HEK293 (cell line): ENCODE data around the gene ZNF8.

ENCODE experiments used
- CTCF ChIA-PET: fragments of 350-600 bp; formaldehyde crosslinking; extraction: SDS; loops from one replicate; lab custom pipeline; 2021; ENCODE audit warnings: antibody characterized with exemption; lab: Yijun Ruan, JAX
- POLR2A ChIA-PET: fragments of 300-600 bp; formaldehyde crosslinking; extraction: SDS; loops from one replicate; lab custom pipeline; 2020; ENCODE audit warnings: antibody characterized with exemption, inconsistent platforms; lab: Yijun Ruan, JAX
- H3K27ac ChIP-seq: fragments of 200-500 bp; sonication (Bioruptor generic); 2 replicates; pipeline ENCODE4 v1.5.1; 2014; ENCODE audit warnings: low read depth, low read length, control low read depth, inconsistent platforms; ENCODE audit errors: extremely low read depth
- H3K36me3 ChIP-seq, 2 experiments: fragments of 200-500 bp in 1 of 2; sonication (Bioruptor generic) in 1 of 2; 1 replicate in 1 of 2; 2 replicates in 1 of 2; pipeline ENCODE4 v1.5.1; 2014 to 2017; ENCODE audit warnings: inconsistent platforms in 2 of 2, low read length in 2 of 2; ENCODE audit not compliant: control insufficient read depth in 2 of 2, insufficient read depth in 1 of 2
- H3K4me1 ChIP-seq: fragments of 200-500 bp; sonication (Bioruptor generic); 2 replicates; pipeline ENCODE4 v1.5.1; 2014; ENCODE audit warnings: mild to moderate bottlenecking, low read length, inconsistent platforms; ENCODE audit not compliant: control insufficient read depth, insufficient read depth
- H3K4me3 ChIP-seq: 2 replicates; pipeline ENCODE4 v1.5.1; 2011; ENCODE audit warnings: low read depth, mild to moderate bottlenecking, control low read depth, low read length, moderate library complexity
- H3K9me3 ChIP-seq: fragments of 200-500 bp; sonication (Bioruptor generic); 2 replicates; pipeline ENCODE4 v1.5.1; 2014; ENCODE audit warnings: low read depth, low read length, inconsistent platforms; ENCODE audit not compliant: control insufficient read depth, insufficient read depth
- ZBTB11 ChIP-seq: fragments of 450-650 bp; formaldehyde crosslinking; conservative IDR thresholded peaks from 2 replicates; pipeline ENCODE4 v1.5.1; 2016; ENCODE audit warnings: low read depth, missing biosample characterization, missing genetic modification characterization
- ZBTB20 ChIP-seq: fragments of 450-650 bp; formaldehyde crosslinking; IDR thresholded peaks from 2 replicates; pipeline ENCODE4 v1.5.1; 2016; ENCODE audit warnings: missing biosample characterization, missing genetic modification characterization
- ZBTB21 ChIP-seq: fragments of 450-650 bp; formaldehyde crosslinking; IDR thresholded peaks from 2 replicates; pipeline ENCODE4 v1.5.1; 2017; ENCODE audit warnings: missing biosample characterization, missing genetic modification characterization
- ZBTB49 ChIP-seq: fragments of 450-650 bp; formaldehyde crosslinking; IDR thresholded peaks from 2 replicates; pipeline ENCODE4 v1.5.1; 2016; ENCODE audit warnings: missing biosample characterization, missing genetic modification characterization, low read depth
- ZNF133 ChIP-seq: fragments of 450-650 bp; formaldehyde crosslinking; IDR thresholded peaks from 2 replicates; pipeline ENCODE4 v1.5.1; 2016; ENCODE audit warnings: missing biosample characterization, missing genetic modification characterization
- ZNF174 ChIP-seq: fragments of 450-650 bp; formaldehyde crosslinking; IDR thresholded peaks from 2 replicates; pipeline ENCODE4 v1.5.0; 2017; ENCODE audit warnings: missing biosample characterization, mild to moderate bottlenecking, missing genetic modification characterization
- ZNF521 ChIP-seq: fragments of 450-650 bp; formaldehyde crosslinking; IDR thresholded peaks from 2 replicates; pipeline ENCODE4 v1.5.1; 2017; ENCODE audit warnings: missing biosample characterization, mild to moderate bottlenecking, missing genetic modification characterization
- ZNF549 ChIP-seq: fragments of 450-650 bp; IDR thresholded peaks from 2 replicates; pipeline ENCODE4 v1.5.1; 2018; ENCODE audit warnings: missing biosample characterization, missing genetic modification characterization, mild to moderate bottlenecking, inconsistent platforms, moderate library complexity
- ZNF560 ChIP-seq: fragments of 450-650 bp; formaldehyde crosslinking; IDR thresholded peaks from 2 replicates; pipeline ENCODE4 v1.5.1; 2017; ENCODE audit warnings: missing biosample characterization, missing genetic modification characterization, borderline replicate concordance
- ZNF610 ChIP-seq: fragments of 450-650 bp; formaldehyde crosslinking; IDR thresholded peaks from 2 replicates; pipeline ENCODE4 v1.5.1; 2016; ENCODE audit warnings: missing biosample characterization, missing genetic modification characterization, borderline replicate concordance
- ZNF621 ChIP-seq: fragments of 450-650 bp; formaldehyde crosslinking; IDR thresholded peaks from 2 replicates; pipeline ENCODE4 v1.5.1; 2017; ENCODE audit warnings: missing biosample characterization, missing genetic modification characterization
- ZNF624 ChIP-seq: fragments of 450-650 bp; formaldehyde crosslinking; IDR thresholded peaks from 2 replicates; pipeline ENCODE4 v1.5.1; 2017; ENCODE audit warnings: missing biosample characterization, missing genetic modification characterization
- ZNF658 ChIP-seq: fragments of 450-650 bp; formaldehyde crosslinking; IDR thresholded peaks from 2 replicates; pipeline ENCODE4; 2016; ENCODE audit warnings: missing biosample characterization, missing genetic modification characterization
- TF ChIP-seq, protein P1 (sequence below): fragments of 450-650 bp; formaldehyde crosslinking; IDR thresholded peaks from 2 replicates; pipeline ENCODE4 v1.5.1; 2016; ENCODE audit warnings: missing biosample characterization, missing genetic modification characterization
- TF ChIP-seq, protein P2 (sequence below): fragments of 450-650 bp; formaldehyde crosslinking; IDR thresholded peaks from 2 replicates; pipeline ENCODE4 v1.5.1; 2016; ENCODE audit warnings: missing biosample characterization, missing genetic modification characterization
- TF ChIP-seq, protein P3 (sequence below): fragments of 450-650 bp; IDR thresholded peaks from 2 replicates; pipeline ENCODE4 v1.5.1; 2018; ENCODE audit warnings: missing biosample characterization, mild to moderate bottlenecking, missing genetic modification characterization
- TF ChIP-seq, protein P4 (sequence below): fragments of 450-650 bp; formaldehyde crosslinking; IDR thresholded peaks from 2 replicates; pipeline ENCODE4 v1.5.1; 2016; ENCODE audit warnings: missing biosample characterization, missing genetic modification characterization
- TF ChIP-seq, protein P5 (sequence below): fragments of 450-650 bp; formaldehyde crosslinking; IDR thresholded peaks from 2 replicates; pipeline ENCODE4 v1.5.1; 2016; ENCODE audit warnings: missing biosample characterization, missing genetic modification characterization

The ZNF8 gene

DNA sequence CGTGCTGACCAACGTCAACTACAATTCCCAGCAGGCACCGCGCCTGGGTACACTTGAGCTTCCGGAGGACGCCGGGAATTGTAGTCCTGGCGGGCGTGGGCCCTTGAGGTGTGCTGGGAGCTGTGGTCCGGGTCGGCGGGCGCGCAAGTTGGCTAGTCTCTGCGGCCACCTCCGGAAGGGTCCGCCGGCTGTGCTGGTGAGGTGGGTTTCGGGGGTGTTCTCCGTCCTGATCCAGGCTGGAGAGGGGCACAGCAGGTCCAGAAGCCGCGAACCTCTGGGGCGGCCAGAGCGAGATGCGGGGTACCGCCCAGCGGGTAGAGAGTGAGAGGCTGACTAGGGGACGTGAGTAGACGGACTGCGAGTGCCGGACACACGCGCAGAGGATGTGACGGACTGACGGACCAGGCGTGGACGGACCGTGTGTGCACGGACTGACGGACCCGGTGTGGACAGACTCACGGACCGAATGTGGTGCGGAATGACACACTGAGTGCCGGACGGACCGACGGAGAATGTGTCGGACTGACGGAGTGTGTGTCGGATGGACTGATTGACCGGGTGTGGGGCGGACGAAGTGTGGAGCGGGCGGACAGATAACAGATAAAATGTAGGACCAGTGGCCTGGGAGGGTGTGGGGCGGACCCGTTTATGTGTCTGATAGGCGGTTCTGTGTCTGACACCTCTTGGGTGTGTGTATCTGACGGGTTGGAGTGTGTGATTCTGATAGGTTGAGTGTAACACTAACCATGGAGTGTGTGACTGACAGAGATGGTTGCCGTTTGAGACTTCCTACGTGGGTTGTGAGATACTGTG lies 48.4 kb downstream of the ZNF8 start, which contains the start of gene ZSCAN22 (continued):
- TF ChIP-seq, protein P1, sequence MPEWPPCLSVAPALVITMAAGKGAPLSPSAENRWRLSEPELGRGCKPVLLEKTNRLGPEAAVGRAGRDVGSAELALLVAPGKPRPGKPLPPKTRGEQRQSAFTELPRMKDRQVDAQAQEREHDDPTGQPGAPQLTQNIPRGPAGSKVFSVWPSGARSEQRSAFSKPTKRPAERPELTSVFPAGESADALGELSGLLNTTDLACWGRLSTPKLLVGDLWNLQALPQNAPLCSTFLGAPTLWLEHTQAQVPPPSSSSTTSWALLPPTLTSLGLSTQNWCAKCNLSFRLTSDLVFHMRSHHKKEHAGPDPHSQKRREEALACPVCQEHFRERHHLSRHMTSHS: no peak
- TF ChIP-seq ZBTB20 (peak; percentile 93), ZNF610 (tag by site-specific recombination) (peak; percentile 83), ZNF521 (tag by site-specific recombination) (no peak), ZNF560 (no peak), ZNF549 (tag by site-specific recombination) (no peak), ZNF624 (no peak), ZNF621 (tag by site-specific recombination) (no peak), ZNF658 (tag by site-specific recombination) (no peak), ZBTB49 (tag by site-specific recombination) (peak; percentile 57; the same call in 1 of the 2 replicates)
- TF ChIP-seq, protein P2, sequence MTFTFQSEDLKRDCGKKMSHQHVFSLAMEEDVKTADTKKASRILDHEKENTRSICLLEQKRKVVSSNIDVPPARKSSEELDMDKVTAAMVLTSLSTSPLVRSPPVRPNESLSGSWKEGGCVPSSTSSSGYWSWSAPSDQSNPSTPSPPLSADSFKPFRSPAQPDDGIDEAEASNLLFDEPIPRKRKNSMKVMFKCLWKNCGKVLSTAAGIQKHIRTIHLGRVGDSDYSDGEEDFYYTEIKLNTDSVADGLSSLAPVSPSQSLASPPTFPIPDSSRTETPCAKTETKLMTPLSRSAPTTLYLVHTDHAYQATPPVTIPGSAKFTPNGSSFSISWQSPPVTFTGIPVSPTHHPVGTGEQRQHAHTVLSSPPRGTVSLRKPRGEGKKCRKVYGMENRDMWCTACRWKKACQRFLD: no peak
- TF ChIP-seq, protein P3, sequence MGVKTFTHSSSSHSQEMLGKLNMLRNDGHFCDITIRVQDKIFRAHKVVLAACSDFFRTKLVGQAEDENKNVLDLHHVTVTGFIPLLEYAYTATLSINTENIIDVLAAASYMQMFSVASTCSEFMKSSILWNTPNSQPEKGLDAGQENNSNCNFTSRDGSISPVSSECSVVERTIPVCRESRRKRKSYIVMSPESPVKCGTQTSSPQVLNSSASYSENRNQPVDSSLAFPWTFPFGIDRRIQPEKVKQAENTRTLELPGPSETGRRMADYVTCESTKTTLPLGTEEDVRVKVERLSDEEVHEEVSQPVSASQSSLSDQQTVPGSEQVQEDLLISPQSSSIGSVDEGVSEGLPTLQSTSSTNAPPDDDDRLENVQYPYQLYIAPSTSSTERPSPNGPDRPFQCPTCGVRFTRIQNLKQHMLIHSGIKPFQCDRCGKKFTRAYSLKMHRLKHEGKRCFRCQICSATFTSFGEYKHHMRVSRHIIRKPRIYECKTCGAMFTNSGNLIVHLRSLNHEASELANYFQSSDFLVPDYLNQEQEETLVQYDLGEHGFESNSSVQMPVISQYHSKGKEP: no peak

- CTCF ChIA-PET: interaction anchor here (0.6 to 1.7 kb wide), 4 partner anchors 12 to 848 kb away, joined by 3 to 6 read pairs (median 4); partner anchors contain the start of gene ZBTB45
- POLR2A ChIA-PET: interaction anchor here (1.1 to 1.4 kb wide), 3 partner anchors 34 to 146 kb away, joined by 3 to 6 read pairs (median 4); partner anchors contain the start of genes ZNF274, ZNF497 and ZNF8
These were observed 50.2 kb downstream of the ZNF8 start for GRCh38 chr19:58328999-58329398.

More at GRCh38 chr19:58328999-58329398, 50.2 kb downstream of the ZNF8 start:
- Histone ChIP-seq H3K4me3 (no peak overlapping the region), H3K4me1 (peaks cover 3% of the 10 kb centered on the region; the same call in 1 of the 2 replicates), H3K36me3 (no peaks in the 10 kb centered on the region; a peak in 1 of 3 replicates), H3K9me3 (no peaks in the 10 kb centered on the region), H3K27ac (no peak overlapping the region)
- no peak for TF ChIP-seq ZBTB21 (tag by site-specific recombination)
- TF ChIP-seq ZNF174 (tag by site-specific recombination): no peak
- TF ChIP-seq, protein P4, sequence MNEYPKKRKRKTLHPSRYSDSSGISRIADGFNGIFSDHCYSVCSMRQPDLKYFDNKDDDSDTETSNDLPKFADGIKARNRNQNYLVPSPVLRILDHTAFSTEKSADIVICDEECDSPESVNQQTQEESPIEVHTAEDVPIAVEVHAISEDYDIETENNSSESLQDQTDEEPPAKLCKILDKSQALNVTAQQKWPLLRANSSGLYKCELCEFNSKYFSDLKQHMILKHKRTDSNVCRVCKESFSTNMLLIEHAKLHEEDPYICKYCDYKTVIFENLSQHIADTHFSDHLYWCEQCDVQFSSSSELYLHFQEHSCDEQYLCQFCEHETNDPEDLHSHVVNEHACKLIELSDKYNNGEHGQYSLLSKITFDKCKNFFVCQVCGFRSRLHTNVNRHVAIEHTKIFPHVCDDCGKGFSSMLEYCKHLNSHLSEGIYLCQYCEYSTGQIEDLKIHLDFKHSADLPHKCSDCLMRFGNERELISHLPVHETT (tag by site-specific recombination): no peak
- TF ChIP-seq ZNF133: no peak
- TF ChIP-seq, protein P5, sequence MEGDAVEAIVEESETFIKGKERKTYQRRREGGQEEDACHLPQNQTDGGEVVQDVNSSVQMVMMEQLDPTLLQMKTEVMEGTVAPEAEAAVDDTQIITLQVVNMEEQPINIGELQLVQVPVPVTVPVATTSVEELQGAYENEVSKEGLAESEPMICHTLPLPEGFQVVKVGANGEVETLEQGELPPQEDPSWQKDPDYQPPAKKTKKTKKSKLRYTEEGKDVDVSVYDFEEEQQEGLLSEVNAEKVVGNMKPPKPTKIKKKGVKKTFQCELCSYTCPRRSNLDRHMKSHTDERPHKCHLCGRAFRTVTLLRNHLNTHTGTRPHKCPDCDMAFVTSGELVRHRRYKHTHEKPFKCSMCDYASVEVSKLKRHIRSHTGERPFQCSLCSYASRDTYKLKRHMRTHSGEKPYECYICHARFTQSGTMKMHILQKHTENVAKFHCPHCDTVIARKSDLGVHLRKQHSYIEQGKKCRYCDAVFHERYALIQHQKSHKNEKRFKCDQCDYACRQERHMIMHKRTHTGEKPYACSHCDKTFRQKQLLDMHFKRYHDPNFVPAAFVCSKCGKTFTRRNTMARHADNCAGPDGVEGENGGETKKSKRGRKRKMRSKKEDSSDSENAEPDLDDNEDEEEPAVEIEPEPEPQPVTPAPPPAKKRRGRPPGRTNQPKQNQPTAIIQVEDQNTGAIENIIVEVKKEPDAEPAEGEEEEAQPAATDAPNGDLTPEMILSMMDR (tag by site-specific recombination): peak; percentile 46
- TF ChIP-seq ZBTB11 (tag by site-specific recombination): peak; percentile 35; the same call in 1 of the 2 replicates
